Occipital lobe (tissue), 2 donors: ENCODE data around the gene BEGAIN. TPM values are rescaled to one million over a fixed set of nuclear protein-coding genes. Genes with fewer than 3 reads are reported as not detected.
"Not testable (repeated sequence)": the region's sequence is repeated elsewhere in the genome, so short reads cannot be mapped to it uniquely, and the experiment has no call there.

Source experiments
- DNase-seq: peaks from one replicate; lab custom pipeline; 2025; lab: John Stamatoyannopoulos, UW
- total RNA-seq: library from RNA; depleted of rRNA; stranded (reverse); fragments of >200 nt; gene quantifications from one replicate; pipeline ENCODE4 v1.2.3, GENCODE V29; 2014

The BEGAIN gene
- total RNA-seq, 1 donor from 2014 or later: 8.1 TPM

GRCh38 chr14:100526632-100527031 is 60.6 kb downstream of the BEGAIN start:
- DNase-seq: no peak

GRCh38 chr14:100526057-100526456 is 61.2 kb downstream of the BEGAIN start:
- no peak for DNase-seq

DNA sequence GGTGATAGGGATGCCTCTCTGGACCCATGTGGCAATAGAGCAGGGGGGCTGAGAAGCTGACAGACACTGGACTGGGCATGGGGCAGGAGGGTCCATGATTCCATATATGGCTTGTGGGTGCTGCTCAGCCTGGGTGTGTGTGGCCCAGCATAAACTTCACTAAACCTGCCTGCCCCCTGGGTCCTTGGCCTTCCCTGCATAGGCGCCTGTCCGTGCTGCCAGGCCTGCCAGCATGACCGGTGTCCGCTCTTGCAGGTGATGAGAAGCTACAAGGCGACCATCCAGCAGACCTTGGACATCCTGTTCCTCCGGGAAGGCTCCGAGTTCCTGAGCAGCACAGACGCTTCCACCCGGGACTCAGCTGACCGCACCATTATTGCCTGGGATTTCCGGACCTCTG is 61.6 kb downstream of the BEGAIN start:
- no peak for DNase-seq

- no peak for DNase-seq
Observed at GRCh38 chr14:100524933-100525243, 62.3 kb downstream of the BEGAIN start.

DNA sequence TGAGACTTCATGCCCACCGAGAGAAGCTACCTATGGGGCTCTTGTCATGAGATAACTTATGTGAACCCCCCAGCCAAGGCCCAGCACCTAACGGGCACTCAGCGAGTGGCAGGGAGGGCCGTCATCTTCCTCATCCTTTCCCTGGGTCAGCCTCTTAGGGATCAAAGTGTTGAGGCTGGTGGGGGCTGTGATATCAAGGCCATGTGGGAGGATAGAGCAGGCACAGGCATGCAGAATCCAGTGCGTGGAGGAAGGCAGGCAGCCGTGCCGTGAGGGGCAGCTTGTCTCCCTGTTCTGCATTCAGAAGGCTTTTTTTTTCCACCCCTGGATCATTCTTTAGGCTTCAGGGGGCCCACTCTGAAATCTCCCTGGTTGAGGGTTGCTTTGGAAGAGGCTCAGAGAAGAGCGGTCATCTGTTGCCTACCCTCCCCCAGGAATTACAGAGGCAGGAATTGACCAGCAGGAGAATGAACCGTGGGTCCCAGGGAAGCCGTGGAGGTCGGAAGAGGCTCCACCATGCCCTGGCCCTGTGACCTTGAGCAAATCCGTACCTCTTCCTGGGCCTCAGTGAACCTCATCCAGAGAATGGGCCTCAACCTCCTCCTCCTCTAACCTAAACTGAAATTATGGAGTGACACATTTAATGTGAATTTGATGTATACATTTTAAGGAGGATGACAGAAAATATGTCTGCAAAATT is 62.8 kb downstream of the BEGAIN start:
- DNase-seq: no peak

DNA sequence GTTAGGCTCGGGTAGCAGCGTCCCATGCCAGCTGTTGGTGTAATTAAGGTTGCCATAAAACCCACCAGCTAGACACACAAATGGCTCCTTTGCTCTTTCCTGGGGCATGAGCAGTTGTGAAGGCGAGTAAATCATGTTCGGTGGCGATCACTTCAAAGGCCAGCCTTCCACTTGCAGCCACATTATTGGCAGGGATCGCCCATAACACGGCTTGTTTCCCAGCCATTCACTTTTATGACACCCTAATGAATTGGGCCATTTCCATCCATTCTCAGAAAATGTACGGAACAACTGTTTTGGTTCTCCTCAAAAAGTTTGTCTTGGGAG is 63.4 kb downstream of the BEGAIN start:
- DNase-seq: no peak

- DNase-seq: no peak
Observed at GRCh38 chr14:100523131-100523842, 63.9 kb downstream of the BEGAIN start.

DNA sequence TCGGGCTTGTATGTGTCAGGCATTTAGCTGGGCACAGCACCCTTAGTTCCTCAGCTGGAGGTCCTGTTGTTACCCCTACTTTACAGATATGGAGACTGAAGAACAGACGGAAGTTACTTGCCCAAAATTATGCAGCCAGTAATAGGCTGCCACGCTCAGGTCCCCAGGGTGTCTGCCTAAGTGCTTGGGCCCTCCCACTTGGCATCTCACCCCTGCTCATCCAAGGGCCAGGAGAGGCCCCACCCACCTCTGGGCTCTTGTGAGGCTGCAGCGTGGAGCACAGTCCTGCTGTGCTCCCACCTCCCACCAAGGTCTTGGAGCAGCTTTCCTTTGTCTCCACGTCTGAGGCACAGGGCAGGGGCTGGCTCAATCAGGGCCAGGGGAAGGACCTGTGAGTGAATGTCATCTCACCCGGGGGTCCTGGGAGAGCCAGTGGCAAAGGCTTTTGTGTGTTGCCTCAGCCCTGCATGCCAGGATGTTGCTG is 64.6 kb downstream of the BEGAIN start:
- no peak for DNase-seq

GRCh38 chr14:100506053-100506452 is 81.2 kb downstream of the BEGAIN start:
- not testable (repeated sequence) for DNase-seq

- DNase-seq: no peak
Observed at GRCh38 chr14:100504372-100505078, 82.7 kb downstream of the BEGAIN start.

GRCh38 chr14:100503251-100503650 is 84.0 kb downstream of the BEGAIN start:
- no peak for DNase-seq

GRCh38 chr14:100502622-100503220 is 84.5 kb downstream of the BEGAIN start:
- no peak for DNase-seq

DNA sequence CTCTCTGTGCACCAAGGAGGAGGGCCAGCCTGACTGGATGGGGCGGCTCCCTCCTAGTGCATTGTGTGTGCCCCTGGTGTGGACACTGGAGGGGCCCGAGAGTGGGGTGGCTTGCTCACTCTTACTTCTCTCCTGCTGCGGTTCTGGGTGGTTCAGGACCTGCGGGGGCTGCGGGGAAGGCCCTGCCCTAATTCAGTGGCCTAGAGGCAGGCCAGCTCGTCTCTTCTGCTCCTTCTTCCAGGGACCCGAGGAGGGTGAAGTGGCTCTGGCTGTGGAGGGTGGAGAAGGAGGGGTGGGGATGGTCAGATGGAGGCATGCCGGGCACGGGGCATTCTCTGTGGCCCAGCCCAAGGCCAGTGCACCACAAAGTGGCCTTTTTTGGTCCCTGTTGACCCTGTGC is 87.1 kb downstream of the BEGAIN start:
- DNase-seq: no peak

DNA sequence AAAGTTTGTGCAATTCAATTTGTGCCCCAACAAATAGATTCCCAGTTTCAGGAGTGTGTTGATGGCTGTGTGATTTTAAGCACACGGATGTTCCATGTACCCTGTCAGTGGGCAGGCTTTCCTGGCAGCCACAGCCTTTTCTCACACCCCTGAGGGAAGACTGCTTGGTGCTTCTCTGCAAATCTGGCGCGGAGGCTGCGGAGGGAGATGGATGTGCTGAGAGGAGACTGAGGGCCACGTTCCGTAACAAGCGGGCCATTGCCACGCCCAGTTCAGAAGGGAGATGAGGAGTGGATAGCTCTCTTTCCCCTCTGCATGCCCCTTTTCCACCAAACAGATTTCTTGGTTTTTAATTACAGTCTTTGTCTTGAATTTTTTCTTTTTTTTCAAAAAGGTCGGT is 89.1 kb downstream of the BEGAIN start:
- no peak for DNase-seq

- no peak for DNase-seq
Observed at GRCh38 chr14:100495917-100496316, 91.3 kb downstream of the BEGAIN start.

DNA sequence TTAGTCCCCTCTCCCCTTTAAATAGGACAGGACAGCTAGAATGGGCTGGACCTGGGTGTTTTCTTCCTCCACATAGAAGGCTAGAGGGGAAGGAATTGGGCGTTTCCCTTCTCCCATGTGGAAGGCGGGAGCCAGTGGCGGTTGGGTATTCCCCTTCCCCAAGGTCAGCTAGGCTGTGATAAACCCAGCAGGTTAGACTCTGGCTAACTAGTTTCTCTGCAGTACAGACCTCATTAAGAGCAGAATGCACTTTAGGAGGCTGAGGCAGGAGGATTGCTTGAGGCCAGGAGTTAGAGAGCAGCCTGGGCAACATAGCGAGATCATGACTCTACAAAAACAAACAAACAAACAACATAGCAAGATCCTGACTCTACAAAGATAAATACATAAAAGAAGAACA is 92.6 kb downstream of the BEGAIN start:
- no peak for DNase-seq

GRCh38 chr14:100490252-100490651 is 97.0 kb downstream of the BEGAIN start:
- DNase-seq: no peak

DNA sequence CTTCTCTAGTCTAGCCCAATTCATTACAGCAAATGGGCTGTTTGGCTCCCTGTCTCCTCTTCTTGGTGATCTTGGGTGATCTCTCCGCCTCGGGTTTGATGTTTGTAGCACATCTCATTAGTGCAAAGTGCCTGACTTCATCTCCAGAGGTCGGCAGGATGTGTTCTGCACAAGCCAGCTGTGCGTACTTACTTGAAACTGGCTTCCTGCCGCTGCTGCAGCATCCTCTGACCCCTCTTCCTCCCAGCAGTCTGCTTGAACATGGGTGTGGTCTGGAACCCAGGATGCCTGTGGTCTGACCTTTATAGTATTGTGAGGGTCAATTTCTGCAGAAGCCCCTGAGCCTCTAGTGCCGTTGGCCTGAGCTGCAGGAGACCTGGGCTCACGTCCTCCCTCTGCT is 99.2 kb downstream of the BEGAIN start:
- no peak for DNase-seq

DNA sequence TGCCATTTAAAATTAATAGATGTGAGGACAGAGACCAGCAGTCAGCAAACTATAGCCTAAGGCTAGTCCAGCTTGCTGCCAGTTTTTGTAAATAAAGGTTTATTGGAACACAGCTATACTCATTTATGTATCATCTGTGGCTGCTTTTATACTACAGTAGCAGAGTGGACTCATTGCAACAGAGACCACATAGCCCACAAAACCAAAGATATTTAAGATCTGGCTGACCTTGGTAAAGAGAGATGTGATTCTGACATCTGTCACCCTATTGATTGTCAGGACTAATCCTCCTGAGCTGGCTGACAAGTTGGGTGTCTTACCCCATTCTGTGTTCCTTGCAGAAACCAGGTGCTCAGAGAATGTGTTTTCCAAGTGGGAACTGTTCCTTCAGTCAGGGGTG is 99.9 kb downstream of the BEGAIN start:
- no peak for DNase-seq
